Smooth muscle cell (in vitro differentiated cells): ENCODE data around the gene KLK14. TPM values are rescaled to one million over a fixed set of nuclear protein-coding genes. Genes with fewer than 3 reads are reported as not detected.

ENCODE experiments used
- DNase-seq: peaks from one replicate; lab custom pipeline; 2025; ENCODE audit not compliant: unreplicated experiment; lab: John Stamatoyannopoulos, UW
- H2AFZ ChIP-seq: fragments of 200-600 bp; sonication (generic); 2 replicates; pipeline ENCODE4 v1.6.0; 2016; ENCODE audit warnings: antibody characterized with exemption, low read depth, mild to moderate bottlenecking
- H3F3A ChIP-seq: fragments of 200-600 bp; sonication (generic); 2 replicates; pipeline ENCODE4 v1.6.0; 2017; ENCODE audit warnings: antibody characterized with exemption, low read depth
- H3K27ac ChIP-seq: fragments of 200-600 bp; sonication (generic); 2 replicates; pipeline ENCODE4 v1.5.1; 2016; ENCODE audit warnings: low read depth, mild to moderate bottlenecking
- H3K27me3 ChIP-seq: fragments of 200-600 bp; sonication (generic); 2 replicates; pipeline ENCODE4 v1.6.1; 2016; ENCODE audit warnings: low read depth, mild to moderate bottlenecking
- H3K36me3 ChIP-seq: fragments of 200-600 bp; sonication (generic); 2 replicates; pipeline ENCODE4 v1.5.1; 2016; ENCODE audit warnings: low read depth
- H3K4me1 ChIP-seq: fragments of 200-600 bp; sonication (generic); 2 replicates; pipeline ENCODE4 v1.5.1; 2016; ENCODE audit warnings: low read depth
- H3K4me2 ChIP-seq: fragments of 200-600 bp; sonication (generic); 2 replicates; pipeline ENCODE4 v1.6.0; 2016; ENCODE audit warnings: mild to moderate bottlenecking
- H3K4me3 ChIP-seq: fragments of 200-600 bp; sonication (generic); 2 replicates; pipeline ENCODE4 v1.5.1; 2016; ENCODE audit warnings: mild to moderate bottlenecking
- H3K79me2 ChIP-seq: fragments of 200-600 bp; sonication (generic); 2 replicates; pipeline ENCODE4 v1.6.0; 2016; ENCODE audit warnings: low read depth, mild to moderate bottlenecking
- H3K9ac ChIP-seq: fragments of 200-600 bp; sonication (generic); 2 replicates; pipeline ENCODE4 v1.6.0; 2016; ENCODE audit warnings: low read depth
- H3K9me3 ChIP-seq: fragments of 200-600 bp; sonication (generic); replicated peaks from 2 replicates; pipeline ENCODE4 v1.5.1; 2016; ENCODE audit warnings: low read depth
- H4K20me1 ChIP-seq: fragments of 200-600 bp; sonication (generic); 2 replicates; pipeline ENCODE4 v1.6.0; 2016; ENCODE audit warnings: low read depth
- WGBS: methylation state at CpG from one replicate; pipeline ENCODE4 v1.1.7; 2016; ENCODE audit warnings: low lambda C conversion rate; 5-methylcytosine and 5-hydroxymethylcytosine counted together
- polyA plus RNA-seq: library from polyadenylated mRNA; unstranded; fragments of >200 nt; fragmentation: Nextera tagmentation; extraction: Ambion mirVana; gene quantifications from 2 replicates; pipeline ENCODE4 v1.2.1, GENCODE V29; 2016
- total RNA-seq: library from RNA; depleted of rRNA; stranded (reverse); fragments of >200 nt; gene quantifications from 2 replicates; pipeline ENCODE4 v1.2.3, GENCODE V29; 2014
- TF ChIP-seq, protein P1 (sequence below): fragments of 200-600 bp; sonication (generic); IDR thresholded peaks from 2 replicates; pipeline ENCODE4 v1.5.1; 2017; ENCODE audit warnings: borderline replicate concordance, mild to moderate bottlenecking, antibody characterized with exemption; ENCODE audit not compliant: insufficient read depth, poor library complexity, severe bottlenecking

Gene KLK14
- total and polyA plus RNA-seq, 2 experiments from 2014 or later, result 7.7 to 12.3 TPM

DNA sequence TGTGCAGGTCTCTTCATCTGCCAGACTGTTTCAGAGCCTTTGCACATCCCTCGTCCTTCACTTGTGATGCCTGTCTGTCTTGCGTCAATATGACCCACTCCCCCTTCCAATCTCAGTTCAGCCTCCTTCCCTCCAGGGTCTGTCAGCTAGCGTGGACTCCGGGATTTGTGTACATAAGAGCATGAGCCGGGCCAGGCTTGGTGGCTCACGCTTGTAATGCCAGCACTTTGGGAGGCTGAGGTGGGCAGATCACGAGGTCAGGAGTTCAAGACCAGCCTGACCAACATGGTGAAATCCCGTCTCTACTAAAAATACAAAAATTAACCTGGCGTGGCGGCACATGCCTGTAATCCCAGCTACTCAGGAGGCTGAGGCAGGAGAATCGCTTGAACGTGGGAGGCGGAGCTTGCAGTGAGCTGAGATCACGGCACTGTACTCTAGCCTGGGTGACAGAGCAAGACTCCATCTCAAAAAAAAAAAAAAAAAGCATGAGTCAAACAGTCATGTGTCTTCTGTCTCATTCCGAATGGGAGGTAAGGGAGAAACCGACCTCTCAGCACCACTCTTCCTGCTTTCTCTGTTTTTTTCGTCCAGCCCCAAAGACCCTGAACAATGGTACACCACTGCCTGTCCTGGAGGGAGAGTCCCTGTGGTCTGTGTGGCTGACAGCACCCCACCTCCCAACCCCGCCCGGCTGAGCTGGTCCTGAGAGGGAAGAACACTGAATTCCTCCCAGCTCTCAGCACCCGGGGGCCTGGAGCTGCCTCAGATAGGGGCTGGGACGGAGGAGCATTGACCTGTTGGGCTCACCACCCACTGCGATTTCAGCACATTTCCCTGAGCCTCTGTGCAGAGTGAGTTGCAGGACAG lies 39.7 kb upstream of the KLK14 start:
- peaks cover 3% of the 10 kb centered on the region for H3K27me3 ChIP-seq
- H3K4me1 ChIP-seq, result no peaks in the 10 kb centered on the region
- H3K27ac ChIP-seq, result no peak overlapping the region
- no peak overlapping the region for H3K4me3 ChIP-seq
- DNase-seq, result no peak
- WGBS, result 90% methylated on average over 22 of the region's 22 CpGs
- H3K4me2 ChIP-seq, result no peak overlapping the region
- no peaks in the 10 kb centered on the region for H4K20me1 ChIP-seq
- H3F3A ChIP-seq, result no peaks in the 10 kb centered on the region
- H3K79me2 ChIP-seq, result no peaks in the 10 kb centered on the region
- TF ChIP-seq, protein P1, sequence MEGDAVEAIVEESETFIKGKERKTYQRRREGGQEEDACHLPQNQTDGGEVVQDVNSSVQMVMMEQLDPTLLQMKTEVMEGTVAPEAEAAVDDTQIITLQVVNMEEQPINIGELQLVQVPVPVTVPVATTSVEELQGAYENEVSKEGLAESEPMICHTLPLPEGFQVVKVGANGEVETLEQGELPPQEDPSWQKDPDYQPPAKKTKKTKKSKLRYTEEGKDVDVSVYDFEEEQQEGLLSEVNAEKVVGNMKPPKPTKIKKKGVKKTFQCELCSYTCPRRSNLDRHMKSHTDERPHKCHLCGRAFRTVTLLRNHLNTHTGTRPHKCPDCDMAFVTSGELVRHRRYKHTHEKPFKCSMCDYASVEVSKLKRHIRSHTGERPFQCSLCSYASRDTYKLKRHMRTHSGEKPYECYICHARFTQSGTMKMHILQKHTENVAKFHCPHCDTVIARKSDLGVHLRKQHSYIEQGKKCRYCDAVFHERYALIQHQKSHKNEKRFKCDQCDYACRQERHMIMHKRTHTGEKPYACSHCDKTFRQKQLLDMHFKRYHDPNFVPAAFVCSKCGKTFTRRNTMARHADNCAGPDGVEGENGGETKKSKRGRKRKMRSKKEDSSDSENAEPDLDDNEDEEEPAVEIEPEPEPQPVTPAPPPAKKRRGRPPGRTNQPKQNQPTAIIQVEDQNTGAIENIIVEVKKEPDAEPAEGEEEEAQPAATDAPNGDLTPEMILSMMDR, result no peak
- H2AFZ ChIP-seq, result no peak overlapping the region
- H3K36me3 ChIP-seq, result no peaks in the 10 kb centered on the region
- no peak overlapping the region for H3K9ac ChIP-seq
- H3K9me3 ChIP-seq, result no peaks in the 10 kb centered on the region

DNA sequence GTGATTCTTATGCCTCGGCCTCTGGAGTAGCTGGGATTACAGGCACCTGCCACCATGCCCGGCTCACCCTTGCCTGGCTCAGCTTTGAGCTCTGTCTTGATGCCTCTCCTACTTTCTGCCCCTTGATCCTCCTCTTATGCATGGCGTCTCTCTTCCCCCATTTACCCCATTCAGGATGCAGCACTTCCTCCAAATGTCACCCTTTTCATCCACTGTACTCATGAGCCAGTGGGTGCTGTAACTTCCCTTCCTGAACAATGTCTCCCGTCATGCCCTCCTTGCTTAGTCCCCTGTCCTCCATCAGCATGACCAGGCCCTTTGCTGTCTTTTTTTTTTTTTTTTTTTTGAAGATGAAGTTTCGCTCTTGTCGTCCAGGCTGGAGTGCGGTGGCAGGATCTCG lies 38.6 kb upstream of the KLK14 start:
- Histone ChIP-seq H3K36me3 (no peaks in the 10 kb centered on the region), H3K4me1 (no peaks in the 10 kb centered on the region), H3K4me2 (no peak overlapping the region), H3K9me3 (no peaks in the 10 kb centered on the region), H2AFZ (no peak overlapping the region), H3K4me3 (no peak overlapping the region), H3K9ac (no peak overlapping the region), H4K20me1 (no peaks in the 10 kb centered on the region), H3K79me2 (no peaks in the 10 kb centered on the region), H3K27me3 (peaks cover 6% of the 10 kb centered on the region), H3K27ac (no peak overlapping the region), H3F3A (no peaks in the 10 kb centered on the region)
- TF ChIP-seq, protein P1, result no peak
- no peak for DNase-seq
- 86% methylated on average over 8 of the region's 8 CpGs for WGBS

DNA sequence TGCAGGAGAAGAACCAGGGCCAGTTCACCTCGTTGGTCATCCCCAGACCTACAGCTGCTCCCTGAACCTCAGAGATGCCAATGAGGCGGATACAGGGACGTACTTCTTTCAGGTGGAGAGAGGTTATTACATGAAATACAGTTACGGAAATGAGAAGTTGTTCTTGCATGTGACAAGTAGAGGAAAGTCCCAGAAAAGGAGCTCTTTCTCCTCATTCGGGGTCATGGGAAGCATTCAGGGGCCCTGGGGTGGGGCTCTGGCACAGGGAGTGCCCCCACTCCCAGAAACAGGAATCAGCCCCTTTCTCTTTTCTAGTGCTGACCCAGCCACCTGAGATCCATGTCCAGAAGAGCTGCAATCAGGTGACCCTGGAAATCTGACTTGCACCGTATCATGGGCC lies 37.5 kb upstream of the KLK14 start:
- no peak for DNase-seq
- H3K4me1 ChIP-seq, result no peaks in the 10 kb centered on the region
- no peak overlapping the region for H3K27ac ChIP-seq
- H3K9me3 ChIP-seq, result no peaks in the 10 kb centered on the region
- WGBS, result 90% methylated on average over 6 of the region's 6 CpGs
- no peak overlapping the region for H3K9ac ChIP-seq
- H3F3A ChIP-seq, result no peaks in the 10 kb centered on the region
- H3K36me3 ChIP-seq, result no peaks in the 10 kb centered on the region
- peaks cover 8% of the 10 kb centered on the region for H3K27me3 ChIP-seq
- H4K20me1 ChIP-seq, result no peaks in the 10 kb centered on the region
- H3K79me2 ChIP-seq, result no peaks in the 10 kb centered on the region
- no peak overlapping the region for H3K4me2 ChIP-seq
- TF ChIP-seq, protein P1, result no peak
- no peak overlapping the region for H3K4me3 ChIP-seq
- H2AFZ ChIP-seq, result no peak overlapping the region

DNA sequence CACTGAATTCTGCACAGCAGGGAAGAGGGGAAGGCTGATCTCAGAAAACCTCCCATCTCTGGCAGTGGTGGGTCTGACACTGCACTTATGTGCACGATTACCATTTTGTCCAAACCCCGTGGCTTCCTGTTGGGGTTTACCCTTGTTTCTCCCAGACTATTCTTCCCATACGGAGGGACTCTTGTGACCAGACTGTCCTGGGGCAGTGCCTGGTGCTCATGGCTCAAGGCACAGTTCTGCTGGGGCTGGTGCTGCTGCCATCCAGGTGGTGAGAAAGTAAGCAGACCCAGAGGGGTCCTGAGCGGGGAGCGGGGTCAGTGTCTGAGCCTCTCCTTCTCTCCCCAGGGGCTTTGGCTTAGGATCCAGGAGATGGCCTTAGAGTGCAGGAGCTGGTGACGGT lies 36.9 kb upstream of the KLK14 start:
- 94% methylated on average over 6 of the region's 6 CpGs for WGBS
- H3K27ac ChIP-seq, result no peak overlapping the region
- no peaks in the 10 kb centered on the region for H3K36me3 ChIP-seq
- H3K4me1 ChIP-seq, result no peaks in the 10 kb centered on the region
- no peak overlapping the region for H3K4me2 ChIP-seq
- no peak overlapping the region for H3K4me3 ChIP-seq
- no peaks in the 10 kb centered on the region for H3F3A ChIP-seq
- H3K27me3 ChIP-seq, result peaks cover 8% of the 10 kb centered on the region
- no peak overlapping the region for H2AFZ ChIP-seq
- TF ChIP-seq, protein P1, result no peak
- H3K9ac ChIP-seq, result no peak overlapping the region
- no peak for DNase-seq
- no peaks in the 10 kb centered on the region for H3K79me2 ChIP-seq
- no peaks in the 10 kb centered on the region for H3K9me3 ChIP-seq
- no peaks in the 10 kb centered on the region for H4K20me1 ChIP-seq
